Spleen (tissue), 13 donors: ENCODE results near the gene CCNE1. TPM values are rescaled to one million over a fixed set of nuclear protein-coding genes. Genes with fewer than 3 reads are reported as not detected.

Experiments
- DNase-seq: peaks from one replicate; pipeline ENCODE4 v3.0.0-alpha.2; 2020
- H3K27ac ChIP-seq, 8 donors: fragments of 200-600 bp; sonication (generic) in 7 of 8; 1 replicate in 4 of 8; 2 replicates in 4 of 8; pipeline versions ENCODE4 v1.5.0 to v1.8.0; 2016 to 2021; ENCODE audit warnings: inconsistent platforms in 4 of 8, mild to moderate bottlenecking in 4 of 8, moderate library complexity in 1 of 8
- H3K27me3 ChIP-seq, 7 donors: fragments of 200-600 bp; sonication (generic) in 6 of 7; replicated peaks in 1 of 7; 1 replicate in 4 of 7; 2 replicates in 3 of 7; pipeline versions ENCODE4 v1.5.0 to v1.8.0; 2016 to 2021; ENCODE audit warnings: inconsistent platforms in 3 of 7, mild to moderate bottlenecking in 1 of 7
- H3K36me3 ChIP-seq, 6 donors: fragments of 200-600 bp; sonication (generic) in 5 of 6; 1 replicate in 4 of 6; 2 replicates in 2 of 6; pipeline versions ENCODE4 v1.5.0 to v1.8.0; 2016 to 2021; ENCODE audit warnings: inconsistent platforms in 2 of 6
- H3K4me1 ChIP-seq, 6 donors: fragments of 200-600 bp; sonication (generic) in 5 of 6; 1 replicate in 3 of 6; 2 replicates in 3 of 6; pipeline versions ENCODE4 v1.5.0 to v1.8.0; 2016 to 2021; ENCODE audit warnings: inconsistent platforms in 3 of 6
- H3K4me3 ChIP-seq, 8 donors: fragments of 200-600 bp; sonication (generic) in 7 of 8; 1 replicate in 4 of 8; 2 replicates in 4 of 8; pipeline versions ENCODE4 v1.5.0 to v1.8.0; 2016 to 2021; ENCODE audit warnings: inconsistent platforms in 4 of 8, mild to moderate bottlenecking in 4 of 8, moderate library complexity in 2 of 8
- H3K9me3 ChIP-seq, 8 donors: fragments of 200-600 bp; sonication (generic) in 7 of 8; 1 replicate in 4 of 8; 2 replicates in 4 of 8; pipeline versions ENCODE4 v1.5.0 to v1.8.0; 2016 to 2021; ENCODE audit warnings: inconsistent platforms in 4 of 8
- POLR2A ChIP-seq, 3 donors: fragments of 450-650 bp; IDR thresholded peaks; one replicate each; pipeline ENCODE4 v1.5.1; 2017; ENCODE audit warnings: antibody characterized with exemption in 3 of 3, mild to moderate bottlenecking in 1 of 3
- POLR2AphosphoS5 ChIP-seq, 3 donors: sonication (generic); formaldehyde crosslinking; IDR thresholded peaks; one replicate each; pipeline ENCODE4 v1.5.1; 2017; ENCODE audit warnings: antibody characterized with exemption in 3 of 3
- WGBS, 5 donors: extraction: QIAGEN DNeasy Blood & Tissue Kit in 3 of 5; methylation state at CpG; one replicate each; pipeline versions ENCODE4 v1.1.5 to v1.1.7; 2013 to 2018; 5-methylcytosine and 5-hydroxymethylcytosine counted together
- intact Hi-C: fragments of 100-400 bp; cut with DNase I; formaldehyde crosslinking; loops from one replicate; pipeline ENCODE4 v1.15.0; 2023; ENCODE audit warnings: low total_unique reads
- long read RNA-seq, 2 donors: transcript quantifications; one replicate each; lab custom pipeline, GENCODE V29; 2026
- polyA plus RNA-seq, 3 donors: library from polyadenylated mRNA; stranded (reverse); fragments of 200-250 nt; gene quantifications; one replicate each; pipeline ENCODE4 v1.2.1, GENCODE V29; 2013
- total RNA-seq, 7 donors: library from RNA; depleted of rRNA in 3 of 7; stranded (reverse); fragments of >200 nt in 3 of 7; fragmentation: NEBNext Ultra II Directional in 4 of 7; extraction: Animal tissue kit (Norgen Biotek cat#: 25700) in 4 of 7; gene quantifications; one replicate each; pipeline versions ENCODE4 v1.1.0 to v1.2.1, GENCODE V29; 2016 to 2021
- TF ChIP-seq, protein P1 (sequence below), 11 experiments: fragments of 200-600 bp in 7 of 11; fragments of 450-650 bp in 4 of 11; sonication (generic) in 4 of 11; IDR thresholded peaks in 8 of 11; conservative IDR thresholded peaks in 3 of 11; 1 replicate in 7 of 11; 2 replicates in 4 of 11; pipeline versions ENCODE4 v1.4.0 to v1.8.0; 2016 to 2021; ENCODE audit warnings: antibody characterized with exemption in 11 of 11, inconsistent platforms in 4 of 11, mild to moderate bottlenecking in 1 of 11
- donor health status: healthy with polysubstance abuse.
- donor health status: DM: no; HTN: no; CAD: no; lungs with moderate emphysema.
- donor health status: DM: no; HTN: no; CAD: no.
- donor health status: Bipolar disorder and iron deficiency.
- donor health status: healthy.
- donor health status: DM: no; HTN: no; CAD: no.
- donor health status: DM: yes; HTN: yes; CAD: no.

The CCNE1 gene
- total RNA-seq (1 to 10 TPM; 2.3 to 4.8 (median 4.0) TPM), polyA plus RNA-seq (1 to 10 TPM; 3.5 to 4.0 (median 3.9) TPM)
- long read RNA-seq, donor 1, partial matches to known transcripts = 0 of 1 reads
- long read RNA-seq, donor 1, other reads (novel, unspliced or antisense) = 0 of 1 reads
- long read RNA-seq, donor 2, partial matches to known transcripts = 0 of 1 reads
- long read RNA-seq, donor 2, other reads (novel, unspliced or antisense) = 0 of 1 reads

GRCh38 chr19:29811125-29812079 lies at the start of gene CCNE1:
TSS of gene CCNE1 (plus strand) at chr19:29811991. CDS start at chr19:29812556, 565 bp downstream.
- peak; percentile 36 to 77 (median 70) for TF ChIP-seq POLR2AphosphoS5 (IDR thresholded peaks at IDR 0.05)
- TF ChIP-seq, protein P1, sequence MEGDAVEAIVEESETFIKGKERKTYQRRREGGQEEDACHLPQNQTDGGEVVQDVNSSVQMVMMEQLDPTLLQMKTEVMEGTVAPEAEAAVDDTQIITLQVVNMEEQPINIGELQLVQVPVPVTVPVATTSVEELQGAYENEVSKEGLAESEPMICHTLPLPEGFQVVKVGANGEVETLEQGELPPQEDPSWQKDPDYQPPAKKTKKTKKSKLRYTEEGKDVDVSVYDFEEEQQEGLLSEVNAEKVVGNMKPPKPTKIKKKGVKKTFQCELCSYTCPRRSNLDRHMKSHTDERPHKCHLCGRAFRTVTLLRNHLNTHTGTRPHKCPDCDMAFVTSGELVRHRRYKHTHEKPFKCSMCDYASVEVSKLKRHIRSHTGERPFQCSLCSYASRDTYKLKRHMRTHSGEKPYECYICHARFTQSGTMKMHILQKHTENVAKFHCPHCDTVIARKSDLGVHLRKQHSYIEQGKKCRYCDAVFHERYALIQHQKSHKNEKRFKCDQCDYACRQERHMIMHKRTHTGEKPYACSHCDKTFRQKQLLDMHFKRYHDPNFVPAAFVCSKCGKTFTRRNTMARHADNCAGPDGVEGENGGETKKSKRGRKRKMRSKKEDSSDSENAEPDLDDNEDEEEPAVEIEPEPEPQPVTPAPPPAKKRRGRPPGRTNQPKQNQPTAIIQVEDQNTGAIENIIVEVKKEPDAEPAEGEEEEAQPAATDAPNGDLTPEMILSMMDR (IDR thresholded peaks at IDR 0.05 in 8 of 11, conservative IDR thresholded peaks at IDR 0.05 in 3 of 11) = no peak
- peak within 1 kb of the TSS in 6 of 8 donors; percentile 76 to 87 (median 81) for H3K27ac ChIP-seq
- H3K4me3 ChIP-seq = peak within 1 kb of the TSS; percentile 39 to 83 (median 55)
- WGBS, 5 donors = 2 to 7% (median 6%) methylated on average over 18 to 125 of the region's 125 CpGs
- H3K36me3 ChIP-seq = no peaks in the 10 kb centered on the region
- H3K4me1 ChIP-seq = peaks cover 0 to 22% (median 14%) of the 10 kb centered on the region in 6 donors
- intact Hi-C loops = no loop called here
- H3K27me3 ChIP-seq = peaks cover 0 to 4% (median 0%) of the 10 kb centered on the region in 7 donors
- DNase-seq = peak; percentile 97
- no peaks in the 10 kb centered on the region for H3K9me3 ChIP-seq

DNA sequence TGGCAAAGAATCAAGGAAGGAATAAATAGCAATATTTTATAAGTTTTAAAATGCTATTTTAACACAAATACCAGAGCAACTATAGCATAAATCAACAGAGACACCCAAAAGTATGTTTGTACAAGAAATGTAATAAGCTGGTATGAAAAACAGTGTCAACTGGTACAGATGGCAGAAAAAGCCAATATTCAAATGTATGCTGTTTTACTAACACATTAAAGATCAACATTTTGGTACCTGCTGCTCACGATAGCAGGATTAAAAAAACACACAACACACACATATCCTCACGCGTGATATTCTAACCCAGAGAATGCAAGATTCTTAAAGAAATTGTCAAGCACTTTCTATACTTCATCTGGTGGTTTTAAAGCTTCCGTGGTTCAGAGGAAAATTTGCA lies 48.6 kb upstream of the CCNE1 start:
- H3K4me1 ChIP-seq = peaks cover 0 to 10% (median 6%) of the 10 kb centered on the region in 6 donors
- no peak for DNase-seq
- TF ChIP-seq POLR2AphosphoS5 (IDR thresholded peaks at IDR 0.05) = no peak
- TF ChIP-seq POLR2A (IDR thresholded peaks at IDR 0.05) = no peak
- TF ChIP-seq, protein P1 (IDR thresholded peaks at IDR 0.05 in 8 of 11, conservative IDR thresholded peaks at IDR 0.05 in 3 of 11) = no peak
- intact Hi-C loops = loop anchor here (5.0 kb wide), 1 partner anchor 109 kb away; no protein-coding TSS in a partner anchor
- 76 to 93% (median 88%) methylated on average over 4 of the region's 4 CpGs for WGBS, 5 donors
- no peaks in the 10 kb centered on the region for H3K9me3 ChIP-seq
- H3K36me3 ChIP-seq = no peaks in the 10 kb centered on the region
- no peak overlapping the region for H3K27ac ChIP-seq
- H3K4me3 ChIP-seq = no peak overlapping the region
- peaks cover 0 to 23% (median 0%) of the 10 kb centered on the region in 7 donors for H3K27me3 ChIP-seq

- intact Hi-C loops = loop anchor here (5.0 kb wide), 1 partner anchor 108 kb away; no protein-coding TSS in a partner anchor
- peaks cover 0 to 10% (median 6%) of the 10 kb centered on the region in 6 donors for H3K4me1 ChIP-seq
- DNase-seq = no peak
- no peaks in the 10 kb centered on the region for H3K9me3 ChIP-seq
- H3K36me3 ChIP-seq = no peaks in the 10 kb centered on the region
- TF ChIP-seq POLR2AphosphoS5 (IDR thresholded peaks at IDR 0.05) = no peak
- TF ChIP-seq POLR2A (IDR thresholded peaks at IDR 0.05) = no peak
- 74 to 95% (median 91%) methylated on average over 8 of the region's 8 CpGs for WGBS, 5 donors
- H3K27me3 ChIP-seq = peaks cover 0 to 23% (median 0%) of the 10 kb centered on the region in 7 donors
- H3K4me3 ChIP-seq = no peak overlapping the region
- no peak overlapping the region for H3K27ac ChIP-seq
Measured at GRCh38 chr19:29764361-29764760, 47.4 kb upstream of the CCNE1 start.

DNA sequence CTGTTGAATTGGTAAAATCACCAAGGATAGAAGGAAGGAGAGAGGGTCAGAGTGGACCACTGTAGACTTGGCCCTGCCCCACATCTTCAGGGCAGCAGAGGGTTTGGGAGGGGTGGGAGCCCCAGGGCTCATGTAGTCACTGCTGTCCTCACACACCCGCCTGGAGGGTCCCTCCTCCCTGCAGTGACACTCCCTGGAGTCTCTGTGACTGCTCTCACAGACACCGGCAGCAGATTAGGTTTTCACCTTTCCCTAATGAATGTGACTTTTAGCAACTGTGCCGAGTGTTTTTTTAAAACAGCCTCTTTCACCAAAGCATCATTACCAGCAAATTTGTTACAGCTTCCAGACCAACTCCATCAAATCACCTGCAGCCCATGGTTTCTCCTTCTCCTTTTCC lies 45.7 kb upstream of the CCNE1 start:
- DNase-seq = no peak
- Histone ChIP-seq H3K27me3 (peaks cover 0 to 16% (median 0%) of the 10 kb centered on the region in 7 donors), H3K27ac (no peak overlapping the region), H3K36me3 (no peaks in the 10 kb centered on the region), H3K9me3 (no peaks in the 10 kb centered on the region), H3K4me3 (no peak overlapping the region), H3K4me1 (no peaks in the 10 kb centered on the region)
- no peak for TF ChIP-seq POLR2A (IDR thresholded peaks at IDR 0.05)
- TF ChIP-seq POLR2AphosphoS5 (IDR thresholded peaks at IDR 0.05) = no peak
- TF ChIP-seq, protein P1 (IDR thresholded peaks at IDR 0.05 in 8 of 11, conservative IDR thresholded peaks at IDR 0.05 in 3 of 11) = no peak
- WGBS, 5 donors = 62 to 85% (median 68%) methylated on average over 3 of the region's 3 CpGs
- intact Hi-C loops = no loop called here
